Mesendoderm (in vitro differentiated cells): ENCODE results near the gene RTBDN.

Experiments
- DNase-seq: peaks from one replicate; pipeline ENCODE4 v3.0.0; 2013
- H2AK5ac ChIP-seq: 2 replicates; pipeline ENCODE4 v1.6.1; 2013; ENCODE audit warnings: low read length, inconsistent platforms
- H2BK120ac ChIP-seq: 2 replicates; pipeline ENCODE4 v1.6.1; 2013; ENCODE audit warnings: low read depth, mild to moderate bottlenecking, low read length, moderate library complexity, mixed read lengths
- H2BK15ac ChIP-seq: replicated peaks from 2 replicates; pipeline ENCODE4 v1.6.1; 2013; ENCODE audit warnings: low read depth, mild to moderate bottlenecking, moderate library complexity
- H2BK5ac ChIP-seq: 2 replicates; pipeline ENCODE4 v1.6.1; 2013; ENCODE audit warnings: low read length, inconsistent platforms
- H3K18ac ChIP-seq: 2 replicates; pipeline ENCODE4 v1.6.1; 2013; ENCODE audit warnings: mild to moderate bottlenecking, low read length, mixed read lengths
- H3K23ac ChIP-seq: one replicate; pipeline ENCODE4 v1.6.1; 2013; ENCODE audit warnings: low read length
- H3K27ac ChIP-seq: 2 replicates; pipeline ENCODE4 v1.5.1; 2013; ENCODE audit warnings: low read depth, mild to moderate bottlenecking, inconsistent platforms, low read length, moderate library complexity
- H3K27me3 ChIP-seq: 2 replicates; pipeline ENCODE4 v1.6.1; 2013; ENCODE audit warnings: low read length, control low read depth, mild to moderate bottlenecking, inconsistent platforms; ENCODE audit not compliant: insufficient read depth, poor library complexity
- H3K36me3 ChIP-seq: 2 replicates; pipeline ENCODE4 v1.6.1; 2013; ENCODE audit warnings: low read length, inconsistent platforms; ENCODE audit not compliant: control insufficient read depth, insufficient read depth
- H3K4ac ChIP-seq: one replicate; pipeline ENCODE4 v1.6.1; 2013; ENCODE audit warnings: low read depth, mild to moderate bottlenecking, low read length, moderate library complexity
- H3K4me1 ChIP-seq: 2 replicates; pipeline ENCODE4 v1.6.1; 2013; ENCODE audit warnings: low read depth, low read length, inconsistent platforms; ENCODE audit not compliant: control insufficient read depth
- H3K4me2 ChIP-seq: 2 replicates; pipeline ENCODE4 v1.6.1; 2013; ENCODE audit warnings: low read length
- H3K4me3 ChIP-seq: 2 replicates; pipeline ENCODE4 v1.5.1; 2013; ENCODE audit warnings: mild to moderate bottlenecking, low read length
- H3K56ac ChIP-seq: one replicate; pipeline ENCODE4 v1.6.1; 2013; ENCODE audit warnings: low read length
- H3K79me1 ChIP-seq: 2 replicates; pipeline ENCODE4 v1.6.1; 2013; ENCODE audit warnings: low read length, inconsistent platforms
- H3K79me2 ChIP-seq: 2 replicates; pipeline ENCODE4 v1.6.1; 2013; ENCODE audit warnings: mild to moderate bottlenecking, low read length; ENCODE audit not compliant: control insufficient read depth, insufficient read depth
- H3K9ac ChIP-seq: 2 replicates; pipeline ENCODE4 v1.6.1; 2013; ENCODE audit warnings: low read length, inconsistent platforms
- H4K5ac ChIP-seq: one replicate; pipeline ENCODE4 v1.6.1; 2013; ENCODE audit warnings: low read length
- H4K8ac ChIP-seq: one replicate; pipeline ENCODE4 v1.6.1; 2013; ENCODE audit warnings: low read depth, mild to moderate bottlenecking, control low read depth, low read length, moderate library complexity
- WGBS: extraction: QIAGEN DNeasy Blood & Tissue Kit; methylation state at CpG from one replicate; pipeline ENCODE4 v1.1.7; 2013; ENCODE audit warnings: low lambda C conversion rate, missing lambda C conversion rate; ENCODE audit not compliant: insufficient coverage; ENCODE audit errors: extremely low coverage; 5-methylcytosine and 5-hydroxymethylcytosine counted together

RTBDN gene

DNA sequence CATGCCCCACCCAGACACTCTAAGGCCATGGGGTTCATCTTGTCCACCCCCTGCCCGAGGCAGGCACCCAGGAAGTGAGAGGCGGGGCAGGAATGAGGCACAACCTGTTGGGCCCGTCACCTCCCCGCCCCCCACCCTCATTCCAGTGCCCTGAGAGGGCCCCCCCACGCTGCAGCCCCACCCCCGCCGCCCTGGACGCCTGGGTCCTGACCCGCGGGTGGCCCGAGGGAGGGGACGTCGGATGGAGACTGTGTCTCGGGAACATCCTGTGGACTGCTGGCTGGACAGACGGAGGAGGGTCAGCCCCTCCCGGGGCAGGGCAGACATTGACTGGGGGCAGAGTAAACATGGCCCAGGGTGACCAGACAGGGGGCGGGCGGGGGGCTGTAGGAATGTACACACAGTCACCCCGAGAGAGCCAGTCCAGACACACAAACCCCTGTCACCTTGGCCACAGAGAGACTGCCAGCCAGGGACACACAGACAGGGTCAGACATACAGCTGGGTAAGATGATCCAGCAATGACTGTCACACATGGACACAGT lies 50.5 kb downstream of the RTBDN start:
- H3K79me2 ChIP-seq, result no peaks in the 10 kb centered on the region
- H3K18ac ChIP-seq, result peak overlapping the region; percentile 46
- peaks cover 14% of the 10 kb centered on the region for H3K4me1 ChIP-seq
- H2AK5ac ChIP-seq, result peak overlapping the region; percentile 82
- no peak overlapping the region for H3K4me2 ChIP-seq
- no peak overlapping the region for H2BK15ac ChIP-seq
- no peak overlapping the region for H3K4me3 ChIP-seq
- peak overlapping the region; percentile 77 for H3K56ac ChIP-seq
- no peaks in the 10 kb centered on the region for H3K36me3 ChIP-seq
- H3K9ac ChIP-seq, result peak overlapping the region; percentile 55
- no peak overlapping the region for H2BK120ac ChIP-seq
- peak overlapping the region; percentile 10 for H3K4ac ChIP-seq
- H3K27ac ChIP-seq, result no peak overlapping the region
- no peak overlapping the region for H4K5ac ChIP-seq
- H3K23ac ChIP-seq, result no peak overlapping the region
- no peaks in the 10 kb centered on the region for H3K27me3 ChIP-seq
- H4K8ac ChIP-seq, result no peak overlapping the region
- H2BK5ac ChIP-seq, result no peak overlapping the region
- no peaks in the 10 kb centered on the region for H3K79me1 ChIP-seq
- DNase-seq, result no peak
- no CpG with 5 or more reads among the region's 19 CpGs for WGBS

DNA sequence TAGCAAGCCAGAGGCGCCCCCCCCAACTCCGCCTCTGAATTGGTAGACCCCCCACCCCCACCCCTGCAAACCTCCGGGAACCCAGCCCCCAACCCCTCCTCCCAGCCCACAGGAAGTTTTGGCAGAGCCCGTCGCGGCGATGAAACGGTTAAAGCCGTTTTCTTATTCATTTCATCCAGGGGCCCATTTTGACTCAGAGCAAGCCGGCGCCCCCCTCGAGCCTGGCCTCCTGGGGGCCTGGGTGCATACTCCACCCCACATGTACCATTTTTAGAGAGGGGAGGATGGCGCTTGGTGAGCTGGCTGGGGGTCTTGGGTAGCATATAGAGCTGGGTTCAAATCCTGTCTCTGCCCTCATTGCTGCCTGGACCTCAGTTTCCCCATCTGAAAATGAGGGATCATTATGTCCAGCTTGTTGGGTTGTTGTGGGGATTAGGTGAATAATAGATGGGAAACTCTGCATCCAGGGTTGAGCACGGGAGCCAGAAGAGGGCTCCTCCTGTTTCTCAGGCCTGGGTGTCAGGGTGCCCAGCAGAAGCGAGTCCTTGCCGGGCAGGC lies 51.0 kb downstream of the RTBDN start:
- Histone ChIP-seq H3K18ac (peak overlapping the region; percentile 69), H3K4me2 (peak overlapping the region; percentile 22), H3K79me1 (no peaks in the 10 kb centered on the region), H2BK120ac (no peak overlapping the region), H3K4me3 (no peak overlapping the region), H3K79me2 (no peaks in the 10 kb centered on the region), H3K4ac (peak overlapping the region; percentile 89), H4K8ac (no peak overlapping the region), H2AK5ac (peak overlapping the region; percentile 82), H4K5ac (no peak overlapping the region), H3K4me1 (peaks cover 13% of the 10 kb centered on the region), H2BK5ac (no peak overlapping the region), H3K27ac (peak overlapping the region; percentile 11), H3K56ac (peak overlapping the region; percentile 82), H3K27me3 (no peaks in the 10 kb centered on the region), H2BK15ac (no peak overlapping the region), H3K36me3 (no peaks in the 10 kb centered on the region), H3K23ac (no peak overlapping the region), H3K9ac (peak overlapping the region; percentile 77)
- no peak for DNase-seq
- no CpG with 5 or more reads among the region's 16 CpGs for WGBS

GRCh38 chr19:12782424-12783290 lies 51.7 kb downstream of the RTBDN start:
- no peaks in the 10 kb centered on the region for H3K27me3 ChIP-seq
- H3K23ac ChIP-seq, result no peak overlapping the region
- no peak overlapping the region for H2BK15ac ChIP-seq
- no peak overlapping the region for H2BK5ac ChIP-seq
- no peaks in the 10 kb centered on the region for H3K36me3 ChIP-seq
- H3K4ac ChIP-seq, result peak overlapping the region; percentile 89
- no peak overlapping the region for H4K5ac ChIP-seq
- H3K56ac ChIP-seq, result peak overlapping the region; percentile 82
- H3K79me2 ChIP-seq, result no peaks in the 10 kb centered on the region
- H3K9ac ChIP-seq, result peak overlapping the region; percentile 77
- H2BK120ac ChIP-seq, result no peak overlapping the region
- H3K4me1 ChIP-seq, result peaks cover 12% of the 10 kb centered on the region
- no peak overlapping the region for H2AK5ac ChIP-seq
- H3K4me3 ChIP-seq, result peak overlapping the region; percentile 39
- no peaks in the 10 kb centered on the region for H3K79me1 ChIP-seq
- no peak overlapping the region for H4K8ac ChIP-seq
- WGBS, result no CpG with 5 or more reads among the region's 88 CpGs
- H3K4me2 ChIP-seq, result peak overlapping the region; percentile 83
- peak overlapping the region; percentile 69 for H3K18ac ChIP-seq
- DNase-seq, result peak; percentile 67
- H3K27ac ChIP-seq, result peak overlapping the region; percentile 43

DNA sequence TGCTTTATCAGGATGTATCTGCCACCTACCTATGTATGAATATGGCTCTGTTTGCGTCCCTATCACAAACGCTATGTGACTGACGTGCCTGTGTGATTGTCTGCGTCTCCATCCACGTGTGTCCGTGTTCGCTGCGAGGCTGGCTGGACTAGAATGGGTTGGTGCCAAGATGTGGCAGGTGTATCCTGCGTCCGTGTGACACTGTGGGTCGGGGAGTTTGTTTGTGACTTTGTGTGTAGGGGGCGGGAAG lies 52.3 kb downstream of the RTBDN start:
- Histone ChIP-seq H3K9ac (peak overlapping the region; percentile 77), H3K4me2 (peak overlapping the region; percentile 83), H3K36me3 (no peaks in the 10 kb centered on the region), H3K79me1 (no peaks in the 10 kb centered on the region), H2BK120ac (no peak overlapping the region), H4K8ac (no peak overlapping the region), H3K27me3 (no peaks in the 10 kb centered on the region), H4K5ac (no peak overlapping the region), H3K4me3 (no peak overlapping the region), H3K27ac (no peak overlapping the region), H3K79me2 (no peaks in the 10 kb centered on the region), H2BK5ac (no peak overlapping the region), H3K4me1 (peaks cover 12% of the 10 kb centered on the region), H2BK15ac (no peak overlapping the region), H3K23ac (no peak overlapping the region), H3K56ac (peak overlapping the region; percentile 82), H2AK5ac (no peak overlapping the region), H3K4ac (no peak overlapping the region), H3K18ac (no peak overlapping the region)
- WGBS, result no CpG with 5 or more reads among the region's 12 CpGs
- DNase-seq, result no peak

DNA sequence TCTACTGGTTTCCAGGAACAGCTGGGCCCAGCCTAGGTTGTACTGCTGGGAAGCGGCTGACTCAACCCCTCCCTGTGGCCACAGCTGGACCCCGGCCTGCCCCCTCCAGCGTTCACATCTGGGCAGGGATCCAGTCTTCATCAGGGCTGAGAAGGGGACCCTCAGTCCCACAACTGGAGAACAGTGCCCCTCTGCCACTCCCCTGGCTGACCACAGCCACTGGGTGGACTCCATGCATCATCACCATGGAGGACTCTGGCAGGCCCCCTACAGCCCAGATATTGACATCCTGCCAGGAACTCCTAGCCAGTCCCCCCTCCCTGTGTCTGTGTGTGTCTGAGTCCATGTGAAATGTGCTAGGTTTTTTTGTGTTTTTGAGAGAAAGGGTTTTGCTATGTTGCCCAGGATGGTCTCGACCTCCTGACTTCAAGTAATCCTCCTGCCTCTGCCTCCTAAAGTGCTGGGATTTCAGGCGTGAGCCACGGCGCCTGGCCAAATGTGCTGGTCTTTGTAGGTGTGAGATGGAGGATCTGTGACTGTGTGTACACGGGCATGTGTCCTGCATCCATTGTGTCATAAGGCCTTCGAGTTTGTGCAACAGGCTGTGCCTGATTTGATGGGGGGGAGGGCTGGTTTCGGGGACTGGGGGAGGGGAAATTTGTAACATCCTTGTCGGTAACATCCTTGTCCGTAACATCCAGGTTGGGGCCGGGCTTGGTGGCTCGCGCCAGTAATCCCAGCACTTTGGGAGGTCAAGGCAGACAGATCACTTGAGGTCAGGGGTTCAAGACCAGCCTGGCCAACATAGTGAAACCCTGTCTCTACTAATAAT lies 55.0 kb downstream of the RTBDN start:
- Histone ChIP-seq H3K9ac (peak overlapping the region; percentile 78), H3K79me1 (no peaks in the 10 kb centered on the region)

More for the DNA sequence above, 55.0 kb downstream of the RTBDN start:
- WGBS, result no CpG with 5 or more reads among the region's 15 CpGs
- no peak overlapping the region for H3K18ac ChIP-seq
- no peak overlapping the region for H2AK5ac ChIP-seq
- H3K4me1 ChIP-seq, result peaks cover 12% of the 10 kb centered on the region
- no peaks in the 10 kb centered on the region for H3K79me2 ChIP-seq
- H2BK5ac ChIP-seq, result no peak overlapping the region
- H3K4ac ChIP-seq, result peak overlapping the region; percentile 6
- H4K8ac ChIP-seq, result no peak overlapping the region
- no peak overlapping the region for H4K5ac ChIP-seq
- H3K23ac ChIP-seq, result no peak overlapping the region
- H3K4me2 ChIP-seq, result no peak overlapping the region
- peak overlapping the region; percentile 36 for H3K27ac ChIP-seq
- H3K4me3 ChIP-seq, result no peak overlapping the region
- no peaks in the 10 kb centered on the region for H3K36me3 ChIP-seq
- no peaks in the 10 kb centered on the region for H3K27me3 ChIP-seq
- no peak overlapping the region for H2BK15ac ChIP-seq
- DNase-seq, result peak; percentile 71
- H2BK120ac ChIP-seq, result no peak overlapping the region
- H3K56ac ChIP-seq, result peak overlapping the region; percentile 95
